Mesenchymal stem cell (in vitro differentiated cells and primary cell): ENCODE results near the gene COBLL1.

Experiments used
- DNase-seq: peaks from one replicate; pipeline ENCODE4 v3.0.0-alpha.2; 2013
- H2AFZ ChIP-seq: one replicate; pipeline ENCODE4 v1.6.1; 2013; ENCODE audit warnings: low read depth, mild to moderate bottlenecking, control low read depth, inconsistent platforms, low read length, moderate library complexity
- H2AK5ac ChIP-seq: 2 replicates; pipeline ENCODE4 v1.6.1; 2013; ENCODE audit warnings: low read length, moderate library complexity, mild to moderate bottlenecking, inconsistent platforms; ENCODE audit not compliant: severe bottlenecking
- H2BK120ac ChIP-seq: one replicate; pipeline ENCODE4 v1.6.1; 2013; ENCODE audit warnings: low read depth, mild to moderate bottlenecking, inconsistent platforms, low read length, moderate library complexity
- H2BK12ac ChIP-seq, 2 experiments: one replicate each; pipeline ENCODE4 v1.6.1; 2013; ENCODE audit warnings: inconsistent platforms in 2 of 2, low read length in 2 of 2, mild to moderate bottlenecking in 2 of 2, moderate library complexity in 2 of 2, control low read depth in 1 of 2
- H2BK15ac ChIP-seq: one replicate; pipeline ENCODE4 v1.6.1; 2013; ENCODE audit warnings: mild to moderate bottlenecking, low read depth, inconsistent platforms; ENCODE audit not compliant: poor library complexity, severe bottlenecking
- H2BK5ac ChIP-seq: 2 replicates; pipeline ENCODE4 v1.6.1; 2013; ENCODE audit warnings: low read depth, mild to moderate bottlenecking, low read length, control low read depth, inconsistent platforms; ENCODE audit not compliant: poor library complexity, severe bottlenecking
- H3K14ac ChIP-seq, 2 experiments: one replicate each; pipeline ENCODE4 v1.6.1; 2013; ENCODE audit warnings: inconsistent platforms in 2 of 2, low read length in 2 of 2, control low read depth in 1 of 2, mild to moderate bottlenecking in 1 of 2, moderate library complexity in 1 of 2
- H3K18ac ChIP-seq, 2 experiments: one replicate each; pipeline ENCODE4 v1.6.1; 2013; ENCODE audit warnings: inconsistent platforms in 2 of 2, low read length in 2 of 2, control low read depth in 1 of 2, low read depth in 1 of 2, mild to moderate bottlenecking in 1 of 2
- H3K23ac ChIP-seq, 2 experiments: one replicate each; pipeline ENCODE4 v1.6.1; 2013; ENCODE audit warnings: inconsistent platforms in 2 of 2, low read length in 2 of 2, mild to moderate bottlenecking in 2 of 2, moderate library complexity in 2 of 2, control low read depth in 1 of 2
- H3K27ac ChIP-seq: 2 replicates; pipeline ENCODE4 v1.5.1; 2013; ENCODE audit warnings: mild to moderate bottlenecking, moderate library complexity, low read length, control low read depth, inconsistent platforms; ENCODE audit not compliant: poor library complexity, severe bottlenecking
- H3K27me3 ChIP-seq, 2 experiments: 2 replicates each; pipeline versions ENCODE4 v1.6.1 to v1.7.0; 2013; ENCODE audit warnings: low read length in 2 of 2, mild to moderate bottlenecking in 2 of 2, moderate library complexity in 2 of 2, control low read depth in 1 of 2, inconsistent platforms in 1 of 2; ENCODE audit not compliant: control insufficient read depth in 1 of 2, insufficient read depth in 1 of 2
- H3K36me3 ChIP-seq, 2 experiments: 2 replicates each; pipeline versions ENCODE4 v1.6.1 to v1.7.0; 2013; ENCODE audit warnings: low read length in 2 of 2, control low read depth in 1 of 2, inconsistent platforms in 1 of 2, low read depth in 1 of 2, mild to moderate bottlenecking in 1 of 2; ENCODE audit not compliant: insufficient read depth in 2 of 2, control insufficient read depth in 1 of 2
- H3K4ac ChIP-seq, 2 experiments: one replicate each; pipeline ENCODE4 v1.6.1; 2013; ENCODE audit warnings: inconsistent platforms in 2 of 2, low read length in 2 of 2, mild to moderate bottlenecking in 2 of 2, moderate library complexity in 2 of 2, control low read depth in 1 of 2, low read depth in 1 of 2
- H3K4me1 ChIP-seq: 2 replicates; pipeline ENCODE4 v1.6.1; 2013; ENCODE audit warnings: low read depth, low read length, control low read depth; ENCODE audit not compliant: control insufficient read depth, insufficient read depth
- H3K4me2 ChIP-seq: 2 replicates; pipeline ENCODE4 v1.6.1; 2013; ENCODE audit warnings: low read length, mild to moderate bottlenecking, inconsistent platforms; ENCODE audit not compliant: poor library complexity, severe bottlenecking
- H3K4me3 ChIP-seq, 2 experiments: 2 replicates each; pipeline versions ENCODE4 v1.5.1 to v1.7.0; 2013; ENCODE audit warnings: low read length in 2 of 2, mild to moderate bottlenecking in 2 of 2, control low read depth in 1 of 2, low read depth in 1 of 2; ENCODE audit not compliant: insufficient read depth in 1 of 2
- H3K79me1 ChIP-seq: replicated peaks from 2 replicates; pipeline ENCODE4 v1.6.1; 2013; ENCODE audit warnings: mild to moderate bottlenecking, control low read depth, low read length, inconsistent platforms; ENCODE audit not compliant: poor library complexity, severe bottlenecking
- H3K9ac ChIP-seq: 2 replicates; pipeline ENCODE4 v1.7.0; 2013; ENCODE audit warnings: mild to moderate bottlenecking, low read length, moderate library complexity
- H3K9me3 ChIP-seq: 2 replicates; pipeline ENCODE4 v1.7.0; 2013; ENCODE audit warnings: mild to moderate bottlenecking, low read length; ENCODE audit not compliant: control insufficient read depth
- H4K8ac ChIP-seq: one replicate; pipeline ENCODE4 v1.6.1; 2013; ENCODE audit warnings: inconsistent platforms, mild to moderate bottlenecking, low read length, moderate library complexity
- H4K91ac ChIP-seq: one replicate; pipeline ENCODE4 v1.6.1; 2013; ENCODE audit warnings: mild to moderate bottlenecking, low read length, inconsistent platforms
- WGBS: methylation state at CpG from one replicate; pipeline ENCODE4 v1.1.7; 2013; ENCODE audit warnings: mixed read lengths; 5-methylcytosine and 5-hydroxymethylcytosine counted together

COBLL1 gene

DNA sequence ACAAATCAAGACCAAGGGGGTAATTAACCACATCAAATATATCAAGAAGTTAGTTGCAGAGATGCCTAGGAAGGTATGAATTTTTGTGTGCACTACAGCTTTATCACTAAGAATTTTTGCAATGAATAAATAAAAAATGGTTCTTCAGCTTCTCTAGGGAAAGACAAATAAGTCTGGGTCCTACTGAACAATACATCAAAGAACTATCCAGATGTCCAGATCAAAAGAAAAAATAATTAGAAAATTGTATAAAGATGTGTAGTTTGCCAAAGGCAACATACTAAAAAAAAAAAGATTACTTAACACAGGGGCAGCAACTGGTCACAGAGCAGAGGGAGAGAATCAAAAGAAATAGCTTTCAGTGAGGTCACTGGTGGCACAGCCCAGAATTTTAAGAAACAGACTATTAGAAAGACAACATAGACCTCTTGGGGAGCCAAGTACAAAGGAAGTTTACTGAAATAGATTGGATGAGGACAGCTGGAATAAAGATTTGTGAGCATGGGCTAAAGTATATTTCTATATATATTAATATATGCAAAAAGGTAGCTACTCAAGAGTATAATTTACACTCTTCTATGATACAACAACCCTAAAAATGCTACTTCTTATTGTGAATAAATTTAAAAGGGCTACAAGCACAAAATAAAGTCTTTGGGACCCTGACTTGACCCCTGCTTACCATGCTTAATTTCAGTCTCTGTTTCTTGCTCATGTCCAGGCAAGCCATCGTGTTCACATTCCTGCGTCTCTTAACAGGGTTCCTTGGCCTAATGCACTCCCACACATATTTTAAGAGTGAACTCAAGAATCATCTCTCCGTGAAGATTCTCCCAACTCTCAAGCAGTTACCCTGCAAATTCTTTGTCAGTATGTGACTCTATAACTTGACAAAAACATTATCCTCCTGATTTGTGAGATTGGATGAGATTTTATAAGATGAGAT lies 121.4 kb downstream of the COBLL1 start:
- DNase-seq, result peak; percentile 37
- H3K18ac ChIP-seq, result no peak overlapping the region
- H3K14ac ChIP-seq, result no peak overlapping the region
- H4K91ac ChIP-seq, result no peak overlapping the region
- H4K8ac ChIP-seq, result peak overlapping the region; percentile 54
- H3K4me1 ChIP-seq, result peaks cover 4% of the 10 kb centered on the region
- H3K27me3 ChIP-seq, result no peaks in the 10 kb centered on the region
- H2BK5ac ChIP-seq, result peak overlapping the region; percentile 76
- H3K79me1 ChIP-seq, result peaks cover 2% of the 10 kb centered on the region
- H2AK5ac ChIP-seq, result peak overlapping the region; percentile 70
- peaks cover 0 to 5% of the 10 kb centered on the region in 2 experiments for H3K36me3 ChIP-seq
- no peaks in the 10 kb centered on the region for H3K9me3 ChIP-seq
- no peak overlapping the region for H3K4me3 ChIP-seq
- no peak overlapping the region for H3K23ac ChIP-seq
- peak overlapping the region; percentile 98 for H3K27ac ChIP-seq
- H2BK15ac ChIP-seq, result no peak overlapping the region
- H2BK120ac ChIP-seq, result no peak overlapping the region
- H3K4ac ChIP-seq, result no peak overlapping the region
- no peak overlapping the region for H3K4me2 ChIP-seq
- peak overlapping the region; percentile 64 for H3K9ac ChIP-seq
- H2AFZ ChIP-seq, result no peak overlapping the region
- no peak overlapping the region for H2BK12ac ChIP-seq
- 40% methylated on average over 3 of the region's 3 CpGs for WGBS

- peak; percentile 40 for DNase-seq
- Histone ChIP-seq H3K23ac (no peak overlapping the region), H3K9ac (peak overlapping the region; percentile 42), H2AK5ac (no peak overlapping the region), H2BK15ac (no peak overlapping the region), H4K91ac (no peak overlapping the region), H2AFZ (no peak overlapping the region), H3K36me3 (peaks cover 0 to 5% of the 10 kb centered on the region in 2 experiments), H2BK5ac (peak overlapping the region; percentile 73), H3K18ac (no peak overlapping the region), H3K4me1 (peaks cover 4% of the 10 kb centered on the region), H2BK12ac (no peak overlapping the region), H3K27me3 (no peaks in the 10 kb centered on the region), H4K8ac (no peak overlapping the region), H3K4me2 (no peak overlapping the region), H3K4me3 (no peak overlapping the region), H3K14ac (no peak overlapping the region), H3K79me1 (peaks cover 4% of the 10 kb centered on the region), H3K9me3 (no peaks in the 10 kb centered on the region), H2BK120ac (no peak overlapping the region), H3K27ac (peak overlapping the region; percentile 57), H3K4ac (no peak overlapping the region)
- WGBS, result 100% methylated on average over 1 of the region's 6 CpGs
These were observed 124.4 kb downstream of the COBLL1 start for GRCh38 chr2:164717000-164717803.

- DNase-seq, result no peak
These were observed 127.2 kb downstream of the COBLL1 start for GRCh38 chr2:164714471-164714870.

GRCh38 chr2:164711766-164712138 lies 129.9 kb downstream of the COBLL1 start:
- Histone ChIP-seq H3K27me3 (no peaks in the 10 kb centered on the region), H3K36me3 (peaks cover 0 to 6% of the 10 kb centered on the region in 2 experiments), H2BK5ac (no peak overlapping the region), H3K4me3 (no peak overlapping the region), H3K79me1 (peaks cover 4% of the 10 kb centered on the region), H3K14ac (no peak overlapping the region), H3K9ac (no peak overlapping the region), H3K23ac (no peak overlapping the region), H3K18ac (no peak overlapping the region), H3K4me1 (peaks cover 1% of the 10 kb centered on the region), H2AK5ac (no peak overlapping the region), H4K8ac (no peak overlapping the region), H2BK15ac (no peak overlapping the region), H3K4ac (no peak overlapping the region), H4K91ac (no peak overlapping the region), H3K9me3 (no peaks in the 10 kb centered on the region), H3K4me2 (no peak overlapping the region), H2BK12ac (no peak overlapping the region), H2AFZ (no peak overlapping the region), H3K27ac (peak overlapping the region; percentile 51), H2BK120ac (no peak overlapping the region)
- DNase-seq, result no peak
- WGBS, result no CpG with 5 or more reads among the region's 1 CpG

More at GRCh38 chr2:164714471-164714870, 127.2 kb downstream of the COBLL1 start:
- no peak overlapping the region for H2BK15ac ChIP-seq
- no peak overlapping the region for H2BK5ac ChIP-seq
- H2BK120ac ChIP-seq, result no peak overlapping the region
- no peak overlapping the region for H2BK12ac ChIP-seq
- H2AFZ ChIP-seq, result no peak overlapping the region
- peaks cover 0 to 2% of the 10 kb centered on the region in 2 experiments for H3K36me3 ChIP-seq
- no peak overlapping the region for H3K14ac ChIP-seq
- no peak overlapping the region for H4K91ac ChIP-seq
- H3K18ac ChIP-seq, result no peak overlapping the region
- H3K9ac ChIP-seq, result no peak overlapping the region
- H3K79me1 ChIP-seq, result peaks cover 2% of the 10 kb centered on the region
- peak overlapping the region; percentile 42 for H2AK5ac ChIP-seq
- no peak overlapping the region for H4K8ac ChIP-seq
- no peak overlapping the region for H3K23ac ChIP-seq
- 100% methylated on average over 1 of the region's 1 CpG for WGBS
- no peak overlapping the region for H3K4me2 ChIP-seq
- H3K4me3 ChIP-seq, result no peak overlapping the region
- H3K4me1 ChIP-seq, result peaks cover 2% of the 10 kb centered on the region
- H3K27ac ChIP-seq, result peak overlapping the region; percentile 86
- H3K4ac ChIP-seq, result no peak overlapping the region
- H3K9me3 ChIP-seq, result no peaks in the 10 kb centered on the region
- no peaks in the 10 kb centered on the region for H3K27me3 ChIP-seq
